NCI-H2227 (cell line): ENCODE measurements around the gene CTIF.

Experiments
- DNase-seq: peaks from one replicate; lab custom pipeline; 2025; ENCODE audit not compliant: unreplicated experiment; lab: John Stamatoyannopoulos, UW

CTIF gene

DNA sequence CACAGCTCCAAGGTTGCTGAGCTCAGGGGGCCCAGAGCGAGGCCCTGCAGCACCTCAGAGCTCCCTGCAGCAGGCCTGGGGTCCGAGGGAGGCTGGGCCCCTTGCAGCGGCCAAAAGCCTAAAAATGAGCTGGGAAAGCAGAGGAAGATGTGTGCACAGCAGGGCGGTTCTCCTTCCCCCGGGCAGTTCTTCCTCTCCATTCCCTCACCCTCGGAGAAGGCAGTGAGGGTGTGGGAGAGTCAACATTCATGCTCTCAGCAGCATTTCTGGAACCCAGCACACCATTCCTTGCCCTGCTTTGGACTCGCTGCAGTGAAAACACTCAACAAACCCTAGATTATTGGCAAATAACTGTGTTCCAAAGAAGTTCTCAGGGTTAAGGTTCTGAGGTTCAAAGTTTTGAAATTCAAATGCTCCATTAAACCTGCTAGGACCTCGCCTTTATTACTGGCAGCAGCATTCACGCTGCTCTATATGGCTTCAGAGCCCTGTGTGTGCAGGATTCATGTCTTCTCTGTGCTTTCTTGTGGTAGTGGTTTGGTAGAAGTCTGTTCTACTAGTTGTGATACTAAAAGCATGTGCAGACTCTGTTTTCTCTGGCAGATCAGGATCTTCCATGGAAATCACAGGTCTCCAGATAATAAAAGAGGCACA is 79.1 kb downstream of the CTIF start:
- DNase-seq = no peak

DNA sequence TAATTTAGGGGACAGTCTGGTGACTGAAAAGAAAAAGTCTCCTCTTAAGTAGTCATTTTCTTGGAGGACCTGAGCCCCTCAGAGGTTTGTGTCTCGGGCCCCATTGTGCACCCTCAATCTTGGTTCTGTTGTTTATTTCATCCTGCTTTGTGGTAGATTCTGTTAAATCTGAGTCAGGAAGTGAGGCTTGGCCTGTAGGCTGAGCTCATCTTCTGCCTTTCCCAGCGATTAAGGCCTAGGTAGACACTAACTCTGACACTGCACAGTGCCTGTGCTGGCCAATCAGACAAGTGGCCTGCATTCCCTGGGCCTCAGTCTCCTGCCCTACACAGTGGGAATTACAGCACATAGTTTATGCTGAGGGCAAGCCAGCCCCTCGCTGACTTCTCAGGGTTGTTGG is 80.2 kb downstream of the CTIF start:
- DNase-seq = no peak

GRCh38 chr18:48619501-48619900 is 80.7 kb downstream of the CTIF start:
- DNase-seq = no peak

DNA sequence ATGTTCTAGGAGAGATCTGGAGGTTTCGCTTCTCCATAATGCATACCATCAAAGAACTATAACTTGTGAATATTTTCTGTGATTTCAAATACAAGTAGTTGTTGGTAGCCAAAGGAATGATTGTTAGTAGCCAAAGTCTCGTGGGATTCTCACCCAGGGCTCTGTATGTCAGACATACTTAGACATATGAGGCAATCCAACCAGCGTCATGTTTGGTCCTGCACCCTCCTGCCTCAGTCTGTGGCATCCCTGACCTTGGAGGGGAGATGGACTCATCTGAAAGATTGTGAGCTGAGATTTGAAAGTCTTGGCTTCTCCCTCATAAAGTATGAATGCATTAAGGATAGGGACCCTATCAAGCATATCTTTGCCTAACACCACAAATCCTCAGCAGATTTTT is 81.2 kb downstream of the CTIF start:
- DNase-seq = no peak

GRCh38 chr18:48621240-48621639 is 82.4 kb downstream of the CTIF start:
- DNase-seq = no peak

DNA sequence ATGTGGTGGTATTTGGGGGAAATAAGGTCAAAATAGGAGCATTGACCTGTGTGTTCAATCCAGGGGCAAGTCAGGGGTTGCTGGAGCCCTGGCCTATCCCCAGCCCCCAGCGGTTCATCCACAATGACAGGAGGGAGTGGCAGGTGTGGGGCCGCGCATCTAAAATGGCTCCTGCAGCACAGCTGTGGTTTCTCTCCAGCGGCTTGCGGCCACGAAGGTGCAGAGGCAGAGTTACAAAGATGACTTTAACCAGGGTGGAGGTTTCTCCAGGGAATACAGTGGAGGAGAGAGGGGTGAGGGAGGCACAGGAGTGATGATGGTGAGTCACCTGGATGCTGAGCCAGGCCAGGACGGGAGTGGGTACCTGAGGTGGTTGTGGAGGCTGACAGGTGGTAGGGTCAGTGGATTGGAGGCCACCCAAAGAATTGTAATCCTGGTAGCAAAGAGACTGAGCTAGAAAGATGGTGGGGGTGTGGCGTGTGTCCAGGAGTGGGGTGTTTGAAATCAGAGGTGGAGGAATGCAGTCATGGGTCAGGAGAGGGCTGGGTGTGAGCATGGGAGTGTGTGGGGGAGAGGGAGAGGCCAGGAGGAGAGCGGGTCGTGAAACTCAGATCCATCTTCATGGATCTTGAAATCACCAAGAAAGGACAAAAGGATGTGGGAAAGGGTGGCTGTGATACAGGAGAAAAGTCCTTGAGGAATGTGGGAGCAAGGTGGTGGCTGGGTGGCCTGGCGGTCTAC is 83.2 kb downstream of the CTIF start:
- no peak for DNase-seq

DNA sequence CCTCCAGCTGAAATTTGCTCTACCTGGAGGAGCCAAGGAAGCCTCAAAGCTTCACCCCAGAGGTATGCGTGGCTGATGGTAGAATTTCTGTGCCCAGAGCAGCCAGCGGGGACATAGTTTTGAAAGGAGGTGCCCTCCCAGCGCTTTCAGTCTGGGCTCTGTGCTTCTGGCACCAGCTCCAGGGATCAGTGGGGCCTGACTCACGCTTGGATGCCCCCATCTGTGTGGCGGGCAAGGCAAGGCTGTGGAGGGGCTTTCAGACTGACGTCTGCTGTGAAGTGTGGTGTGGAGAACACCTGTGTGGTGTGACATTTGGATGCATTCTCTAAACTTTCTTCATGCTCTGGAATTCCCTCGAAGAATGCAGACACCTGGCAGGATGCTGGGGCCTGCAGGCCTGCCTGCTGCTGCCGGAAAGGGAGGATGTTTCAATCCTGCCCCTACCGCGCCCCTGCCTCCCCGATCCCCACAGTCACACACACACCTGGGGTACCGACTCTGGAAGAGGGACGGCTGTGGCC is 84.1 kb downstream of the CTIF start:
- DNase-seq = no peak

GRCh38 chr18:48623468-48624235 is 84.8 kb downstream of the CTIF start:
- no peak for DNase-seq

DNA sequence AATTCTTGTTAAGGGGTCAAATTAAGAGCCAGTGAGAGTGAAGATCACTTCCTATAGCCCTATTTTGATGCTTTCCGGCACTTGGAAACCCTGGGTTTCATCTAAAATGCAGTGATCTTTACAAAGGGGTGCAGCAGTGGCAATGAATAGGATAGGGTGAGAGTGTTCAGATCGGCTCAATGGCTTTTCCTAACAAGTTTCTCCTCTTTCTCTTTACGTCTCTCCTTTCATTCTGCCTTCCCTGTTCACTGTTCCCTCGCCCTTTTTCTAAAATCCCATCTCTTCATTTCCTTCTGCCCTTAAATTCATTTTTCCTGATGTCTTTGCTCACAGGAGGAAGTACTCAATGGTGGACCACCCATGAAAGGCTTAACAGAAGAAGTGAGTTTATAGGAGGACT is 86.0 kb downstream of the CTIF start:
- no peak for DNase-seq

GRCh38 chr18:48627216-48627615 is 88.4 kb downstream of the CTIF start:
- DNase-seq = no peak

DNA sequence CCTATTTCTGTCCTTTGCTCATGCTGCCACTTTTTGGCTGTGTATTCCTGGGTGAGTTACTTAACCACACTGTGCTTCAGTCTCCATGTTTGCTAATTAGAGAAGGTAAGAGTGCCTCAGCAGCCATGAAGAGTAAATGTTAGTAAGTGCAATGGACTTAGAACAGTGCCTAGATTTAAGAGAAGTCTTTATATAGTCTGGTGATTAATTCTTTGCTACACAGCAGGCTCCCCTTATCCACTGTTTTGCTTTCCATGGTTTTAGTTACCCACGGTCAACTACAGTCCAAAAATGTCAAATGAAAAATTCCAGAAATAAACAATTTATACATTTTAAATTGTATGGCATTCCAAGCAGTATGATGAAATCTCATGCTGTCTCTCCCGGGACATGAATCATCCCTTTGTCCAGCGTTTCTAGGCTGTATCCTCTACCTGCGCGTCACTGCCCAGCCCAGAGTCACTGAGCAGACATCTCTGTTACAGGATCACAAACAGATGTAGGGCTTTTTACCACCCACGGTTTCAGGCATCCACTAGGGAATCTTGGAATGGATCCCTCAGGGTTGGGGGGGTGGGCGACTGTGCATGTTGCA is 91.0 kb downstream of the CTIF start:
- DNase-seq = no peak

- DNase-seq = no peak
These were observed 93.0 kb downstream of the CTIF start for GRCh38 chr18:48631851-48632250.

- no peak for DNase-seq
These were observed 93.9 kb downstream of the CTIF start for GRCh38 chr18:48632676-48633257.

- no peak for DNase-seq
These were observed 95.7 kb downstream of the CTIF start for GRCh38 chr18:48634491-48634890.

- no peak for DNase-seq
These were observed 96.1 kb downstream of the CTIF start for GRCh38 chr18:48634975-48635374.

DNA sequence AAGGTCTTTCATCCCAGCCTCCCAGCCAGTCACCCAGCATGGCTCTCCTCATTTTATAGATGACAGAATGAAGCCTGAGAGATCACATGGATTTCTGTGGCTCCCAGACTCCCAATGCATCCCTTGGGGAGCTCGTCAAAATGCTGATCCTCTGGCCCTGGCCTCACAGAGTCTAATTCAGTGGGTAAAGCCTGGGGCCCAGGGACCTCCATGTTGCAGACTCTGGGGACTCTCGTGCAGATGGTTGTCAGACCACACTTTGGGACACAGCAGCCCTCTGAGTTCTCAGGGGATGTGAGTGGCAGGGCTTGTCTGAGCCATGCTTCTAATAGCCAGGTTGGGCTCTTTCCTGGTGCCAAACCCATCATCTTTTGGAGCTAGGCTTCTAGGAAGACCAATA is 97.0 kb downstream of the CTIF start:
- no peak for DNase-seq

GRCh38 chr18:48636436-48636835 is 97.6 kb downstream of the CTIF start:
- no peak for DNase-seq

- DNase-seq = no peak
These were observed 98.5 kb downstream of the CTIF start for GRCh38 chr18:48637081-48637990.

- DNase-seq = no peak
These were observed 99.6 kb downstream of the CTIF start for GRCh38 chr18:48638451-48638850.
